NCI-H1694 treated with DMSO at 0.1 percent for 48 hours (cell line): ENCODE results near the gene SOD3.

Experiments used
- DNase-seq: peaks from one replicate; lab custom pipeline; 2025; lab: John Stamatoyannopoulos, UW

Gene SOD3, protein sequence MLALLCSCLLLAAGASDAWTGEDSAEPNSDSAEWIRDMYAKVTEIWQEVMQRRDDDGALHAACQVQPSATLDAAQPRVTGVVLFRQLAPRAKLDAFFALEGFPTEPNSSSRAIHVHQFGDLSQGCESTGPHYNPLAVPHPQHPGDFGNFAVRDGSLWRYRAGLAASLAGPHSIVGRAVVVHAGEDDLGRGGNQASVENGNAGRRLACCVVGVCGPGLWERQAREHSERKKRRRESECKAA

DNA sequence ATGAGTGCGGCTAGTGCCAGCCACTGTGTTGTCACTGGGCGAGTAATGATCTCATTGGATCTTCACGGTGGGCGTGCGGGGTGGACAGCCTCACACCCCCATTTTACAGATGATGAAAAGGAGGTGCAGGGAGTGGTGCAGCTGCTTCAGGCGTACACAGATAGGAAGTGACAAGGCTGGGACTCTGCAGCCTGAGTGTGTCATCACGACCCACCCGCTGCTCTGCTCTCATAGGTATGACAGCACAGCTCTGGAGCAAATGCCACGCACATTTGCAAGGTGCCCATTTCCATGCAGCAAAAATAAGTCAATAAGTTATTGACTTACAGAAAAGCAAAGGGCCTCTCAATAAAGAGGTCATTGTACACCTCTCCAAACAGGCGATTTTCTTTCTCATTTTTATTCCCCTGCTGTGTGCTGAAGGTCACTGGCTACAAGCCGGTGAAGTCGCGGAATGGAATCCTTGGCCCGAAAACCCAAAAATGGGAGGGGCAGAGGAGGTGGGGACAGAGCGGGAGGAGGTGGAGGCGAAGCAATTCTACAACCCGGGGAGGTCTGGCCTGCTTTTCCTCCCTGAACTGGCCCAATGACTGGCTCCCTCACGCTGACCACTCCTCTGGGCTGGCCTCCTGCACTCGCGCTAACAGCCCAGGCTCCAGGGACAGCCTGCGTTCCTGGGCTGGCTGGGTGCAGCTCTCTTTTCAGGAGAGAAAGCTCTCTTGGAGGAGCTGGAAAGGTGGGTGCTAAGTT, at the start of gene SOD3:
Gene SOD3 (plus strand): TSS at position 658 of the 750 bp plus-strand sequence. CDS start 3,949 bp downstream, outside the sequence.
- DNase-seq = no peak

- DNase-seq = no peak
Measured at GRCh38 chr4:24747234-24747975, 48.0 kb upstream of the SOD3 start.

DNA sequence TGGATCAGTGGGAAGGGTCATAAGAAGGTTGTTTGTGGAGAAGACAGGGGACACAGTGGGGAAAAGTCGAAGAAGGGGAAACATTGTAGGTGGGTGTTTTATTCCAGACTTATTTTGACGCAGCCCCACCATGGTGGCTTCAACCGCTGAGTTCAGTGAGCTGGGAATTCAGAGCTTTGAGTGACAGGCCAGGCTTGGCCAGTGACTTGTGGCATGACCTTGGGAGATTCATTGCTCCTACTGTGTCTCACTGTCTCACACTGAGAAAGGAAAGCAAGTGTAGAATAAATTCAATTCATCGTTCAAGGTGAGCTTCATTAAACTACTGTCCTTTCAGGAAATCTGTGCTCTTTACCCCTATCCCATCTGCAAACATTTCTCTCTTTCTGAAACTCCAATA, 47.4 kb upstream of the SOD3 start:
- no peak for DNase-seq

DNA sequence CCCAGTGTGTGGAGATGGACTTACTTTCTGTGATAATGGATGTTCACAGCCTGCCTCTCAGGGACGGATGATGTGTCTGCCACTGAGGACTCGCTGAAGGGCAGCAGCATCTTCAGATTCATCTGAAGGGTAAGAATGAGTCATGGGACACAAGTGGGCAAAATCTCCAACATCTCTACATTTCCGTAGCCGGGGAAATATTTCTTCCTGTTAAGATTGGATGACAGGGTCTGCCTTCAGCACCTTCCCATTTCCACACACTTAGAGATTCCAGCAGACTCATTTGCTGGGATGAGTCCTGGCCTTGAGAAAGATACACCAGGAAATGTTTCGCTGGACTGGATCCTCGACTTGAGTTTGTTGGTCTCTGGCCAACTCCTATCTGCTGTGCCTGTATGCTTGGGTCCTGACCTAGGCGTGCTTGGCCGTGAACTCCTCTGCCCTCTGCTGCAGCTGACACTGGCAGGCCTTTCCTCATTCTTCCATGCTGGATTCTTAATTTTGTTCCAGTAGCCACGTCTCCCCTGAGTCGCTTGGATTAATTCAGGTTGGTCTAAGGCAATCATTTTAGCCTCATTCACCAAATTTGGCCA, 46.5 kb upstream of the SOD3 start:
- DNase-seq = no peak

GRCh38 chr4:24750106-24750505, 45.3 kb upstream of the SOD3 start:
- DNase-seq = no peak

DNA sequence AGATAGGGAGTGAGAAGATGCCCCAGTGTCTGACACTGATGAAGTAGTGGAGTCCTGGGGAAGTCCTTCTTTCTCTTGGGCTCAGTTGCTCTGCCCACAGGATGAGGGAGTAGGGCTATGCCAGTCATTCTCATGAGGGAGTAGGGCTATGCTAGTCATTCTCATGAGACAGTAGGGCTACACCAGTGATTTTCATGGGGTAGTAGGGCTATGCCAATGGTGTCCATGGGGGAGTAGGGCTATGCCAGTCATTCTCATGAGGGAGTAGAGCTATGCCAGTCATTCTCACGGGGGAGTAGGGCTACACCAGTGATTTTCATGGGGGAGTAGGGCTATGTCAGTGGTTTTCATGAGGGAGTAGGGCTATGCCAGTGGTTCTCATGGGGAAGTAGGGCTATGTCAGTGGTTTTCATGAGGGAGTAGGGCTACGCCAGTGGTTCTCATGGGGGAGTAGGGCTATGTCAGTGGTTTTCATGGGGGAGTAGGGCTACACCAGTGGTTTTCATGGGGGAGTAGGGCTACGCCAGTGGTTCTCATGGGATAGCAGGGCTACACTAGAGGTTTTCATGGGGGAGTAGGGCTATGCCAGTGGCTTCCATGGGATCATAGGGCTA, 43.3 kb upstream of the SOD3 start:
- DNase-seq = no peak

GRCh38 chr4:24753519-24753918, 41.9 kb upstream of the SOD3 start:
- DNase-seq = no peak

GRCh38 chr4:24754571-24754970, 40.8 kb upstream of the SOD3 start:
- DNase-seq = no peak

- DNase-seq = peak; percentile 7
Measured at GRCh38 chr4:24763631-24764297, 31.6 kb upstream of the SOD3 start.

DNA sequence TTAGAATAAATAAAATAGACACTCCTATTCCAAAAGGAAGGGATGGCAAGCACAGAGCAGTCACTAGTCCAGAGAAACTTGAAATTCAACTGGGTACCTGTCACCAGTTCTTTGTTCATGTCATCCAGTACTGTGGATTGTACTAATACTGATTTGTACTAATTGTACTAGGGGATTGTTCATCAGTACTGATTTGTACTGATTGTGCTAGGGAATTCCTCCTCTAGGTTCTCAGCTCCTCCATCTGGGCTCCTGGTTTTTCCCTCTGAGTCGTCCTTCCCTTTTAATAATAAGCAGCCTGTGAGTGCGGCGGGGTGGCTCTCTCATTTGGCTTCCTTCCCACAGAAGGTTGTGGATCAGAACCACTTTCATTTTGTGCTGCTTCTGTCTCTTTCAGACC, 31.0 kb upstream of the SOD3 start:
- no peak for DNase-seq

- no peak for DNase-seq
Measured at GRCh38 chr4:24765376-24765988, 29.9 kb upstream of the SOD3 start.

DNA sequence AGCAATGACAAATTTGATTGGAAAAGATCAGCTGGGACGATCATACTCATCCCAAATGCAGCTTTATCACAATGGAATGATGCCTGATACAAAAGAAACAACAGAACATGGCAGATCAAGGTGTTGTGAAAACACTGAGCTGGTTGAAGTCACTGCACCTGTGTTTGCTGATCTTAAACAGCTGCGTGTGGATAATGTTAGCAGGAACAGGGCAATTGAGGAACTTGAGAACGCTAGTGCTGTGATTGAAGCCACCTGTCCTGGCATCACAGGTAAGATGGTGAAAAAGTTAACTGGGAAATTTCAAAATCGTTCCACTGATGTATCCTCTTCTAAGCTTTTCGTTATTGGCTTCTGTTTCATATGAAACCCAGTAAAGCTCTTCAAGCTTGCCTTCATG, 27.4 kb upstream of the SOD3 start:
- DNase-seq = no peak

DNA sequence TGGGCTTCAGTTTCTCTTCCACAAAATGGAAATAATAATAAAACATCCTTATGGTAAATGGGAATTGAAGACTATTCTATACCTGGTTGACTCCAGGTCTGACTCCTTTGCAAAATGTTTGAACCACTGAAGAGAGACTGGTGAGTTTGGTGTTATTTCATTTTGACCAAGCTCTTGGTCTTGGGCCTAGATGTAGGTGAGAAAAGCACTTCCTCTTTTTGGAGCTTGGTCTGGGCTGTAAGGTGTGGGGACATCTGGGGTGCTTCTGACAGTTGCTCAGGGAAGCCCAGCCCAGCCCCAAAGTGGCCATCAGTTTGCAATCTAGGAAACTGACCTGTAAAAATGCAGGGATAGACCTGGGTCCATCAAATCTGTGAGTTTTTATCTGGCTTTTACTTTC, 26.8 kb upstream of the SOD3 start:
- DNase-seq = no peak

- DNase-seq = no peak
Measured at GRCh38 chr4:24769571-24769970, 25.8 kb upstream of the SOD3 start.

DNA sequence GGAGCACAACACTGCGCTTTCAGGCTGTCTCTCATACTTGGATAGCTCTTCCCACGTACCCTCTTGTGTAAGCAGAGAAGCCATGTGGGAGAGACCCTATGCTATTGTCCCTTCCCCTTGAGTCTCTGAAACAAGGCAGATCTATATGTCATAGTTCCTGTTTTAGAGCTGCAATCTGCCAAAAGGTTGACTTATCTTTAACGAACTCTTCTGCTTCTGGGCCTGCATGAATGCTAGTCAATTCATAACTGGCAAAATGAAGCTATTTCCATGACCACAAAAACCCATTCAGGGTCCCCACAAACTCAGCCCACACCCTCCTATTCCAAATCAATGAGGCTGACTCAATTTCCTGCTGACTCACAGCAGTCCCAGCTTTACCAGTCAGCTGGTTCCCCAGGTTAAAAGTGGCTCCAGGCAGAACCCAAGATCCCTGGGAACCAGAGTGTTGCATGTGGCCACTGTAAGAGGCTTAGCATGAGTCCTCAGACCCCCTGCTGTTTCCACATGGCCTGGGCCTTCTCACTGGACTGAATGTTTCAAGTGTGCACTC, 25.3 kb upstream of the SOD3 start:
- no peak for DNase-seq

GRCh38 chr4:24770667-24771066, 24.7 kb upstream of the SOD3 start:
- DNase-seq = no peak

DNA sequence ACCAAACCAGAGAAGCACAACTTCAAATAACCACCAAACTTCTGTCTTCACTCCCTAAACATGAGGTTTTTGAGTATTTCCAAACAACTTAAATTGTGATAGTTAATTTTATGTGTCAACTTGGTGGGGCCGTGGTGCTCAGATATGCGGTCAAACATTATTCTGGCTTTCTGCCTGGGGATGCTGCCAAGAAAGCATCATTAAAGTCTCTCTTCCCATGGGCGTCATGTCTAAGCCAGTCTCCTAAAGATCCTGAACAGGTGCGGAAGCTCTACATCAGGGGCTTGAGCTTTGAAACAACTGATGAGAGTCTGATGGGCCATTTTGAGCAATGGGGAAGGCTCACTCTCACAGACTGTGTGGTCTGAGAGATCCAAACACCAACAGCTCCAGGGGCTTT, 24.1 kb upstream of the SOD3 start:
- DNase-seq = no peak

- no peak for DNase-seq
Measured at GRCh38 chr4:24772061-24772705, 23.2 kb upstream of the SOD3 start.

DNA sequence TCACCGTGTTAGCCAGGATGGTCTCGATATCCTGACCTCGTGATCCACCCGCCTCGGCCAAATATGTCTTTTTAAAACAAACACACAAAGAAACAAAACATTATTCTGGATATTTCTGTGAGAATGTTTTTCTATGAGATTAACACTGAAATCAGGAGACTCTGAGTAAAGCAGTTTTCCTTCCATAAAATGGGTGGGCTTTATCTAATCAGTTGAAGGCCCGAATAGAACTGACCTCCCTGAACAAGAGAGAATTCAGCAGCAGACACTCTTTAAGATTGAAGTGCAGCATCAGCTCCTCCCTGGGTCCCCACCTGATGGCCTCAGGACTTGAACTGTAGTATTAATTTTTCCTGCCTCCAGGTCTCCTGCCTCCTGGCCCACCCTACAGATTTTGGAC, 22.4 kb upstream of the SOD3 start:
- no peak for DNase-seq

- DNase-seq = no peak
Measured at GRCh38 chr4:24774452-24774851, 20.9 kb upstream of the SOD3 start.
